HEK293 (cell line): ENCODE data around the gene FCMR.

Experiments
- CTCF ChIA-PET: fragments of 350-600 bp; formaldehyde crosslinking; extraction: SDS; loops from one replicate; lab custom pipeline; 2021; ENCODE audit warnings: antibody characterized with exemption; lab: Yijun Ruan, JAX
- POLR2A ChIA-PET: fragments of 300-600 bp; formaldehyde crosslinking; extraction: SDS; loops from one replicate; lab custom pipeline; 2020; ENCODE audit warnings: antibody characterized with exemption, inconsistent platforms; lab: Yijun Ruan, JAX
- H3K27ac ChIP-seq: fragments of 200-500 bp; sonication (Bioruptor generic); 2 replicates; pipeline ENCODE4 v1.5.1; 2014; ENCODE audit warnings: low read depth, low read length, control low read depth, inconsistent platforms; ENCODE audit errors: extremely low read depth
- H3K36me3 ChIP-seq, 2 experiments: fragments of 200-500 bp in 1 of 2; sonication (Bioruptor generic) in 1 of 2; 1 replicate in 1 of 2; 2 replicates in 1 of 2; pipeline ENCODE4 v1.5.1; 2014 to 2017; ENCODE audit warnings: inconsistent platforms in 2 of 2, low read length in 2 of 2; ENCODE audit not compliant: control insufficient read depth in 2 of 2, insufficient read depth in 1 of 2
- H3K4me1 ChIP-seq: fragments of 200-500 bp; sonication (Bioruptor generic); 2 replicates; pipeline ENCODE4 v1.5.1; 2014; ENCODE audit warnings: mild to moderate bottlenecking, low read length, inconsistent platforms; ENCODE audit not compliant: control insufficient read depth, insufficient read depth
- H3K4me3 ChIP-seq: 2 replicates; pipeline ENCODE4 v1.5.1; 2011; ENCODE audit warnings: low read depth, mild to moderate bottlenecking, control low read depth, low read length, moderate library complexity
- H3K9me3 ChIP-seq: fragments of 200-500 bp; sonication (Bioruptor generic); 2 replicates; pipeline ENCODE4 v1.5.1; 2014; ENCODE audit warnings: low read depth, low read length, inconsistent platforms; ENCODE audit not compliant: control insufficient read depth, insufficient read depth
- GLIS1 ChIP-seq: fragments of 450-650 bp; formaldehyde crosslinking; IDR thresholded peaks from 2 replicates; pipeline ENCODE4 v1.5.1; 2016; ENCODE audit warnings: missing biosample characterization, missing genetic modification characterization
- KLF16 ChIP-seq: fragments of 450-650 bp; formaldehyde crosslinking; IDR thresholded peaks from 2 replicates; pipeline ENCODE4 v1.5.1; 2017; ENCODE audit warnings: missing biosample characterization, missing genetic modification characterization
- ZBTB21 ChIP-seq: fragments of 450-650 bp; formaldehyde crosslinking; IDR thresholded peaks from 2 replicates; pipeline ENCODE4 v1.5.1; 2017; ENCODE audit warnings: missing biosample characterization, missing genetic modification characterization
- ZIC2 ChIP-seq: fragments of 450-650 bp; formaldehyde crosslinking; IDR thresholded peaks from 2 replicates; pipeline ENCODE4 v1.5.1; 2016; ENCODE audit warnings: missing biosample characterization, missing genetic modification characterization
- ZNF133 ChIP-seq: fragments of 450-650 bp; formaldehyde crosslinking; IDR thresholded peaks from 2 replicates; pipeline ENCODE4 v1.5.1; 2016; ENCODE audit warnings: missing biosample characterization, missing genetic modification characterization
- ZNF341 ChIP-seq: fragments of 450-650 bp; formaldehyde crosslinking; IDR thresholded peaks from 2 replicates; pipeline ENCODE4; 2016; ENCODE audit warnings: low read depth, missing biosample characterization, missing genetic modification characterization
- ZNF391 ChIP-seq: fragments of 450-650 bp; formaldehyde crosslinking; IDR thresholded peaks from 2 replicates; pipeline ENCODE4 v1.5.1; 2016; ENCODE audit warnings: low read depth, missing biosample characterization, missing genetic modification characterization, borderline replicate concordance
- ZNF518A ChIP-seq: fragments of 450-650 bp; formaldehyde crosslinking; conservative IDR thresholded peaks from 2 replicates; pipeline ENCODE4 v1.5.1; 2016; ENCODE audit warnings: low read depth, missing biosample characterization, missing genetic modification characterization
- ZNF560 ChIP-seq: fragments of 450-650 bp; formaldehyde crosslinking; IDR thresholded peaks from 2 replicates; pipeline ENCODE4 v1.5.1; 2017; ENCODE audit warnings: missing biosample characterization, missing genetic modification characterization, borderline replicate concordance
- TF ChIP-seq, protein P1 (sequence below): fragments of 450-650 bp; formaldehyde crosslinking; IDR thresholded peaks from 2 replicates; pipeline ENCODE4 v1.5.1; 2016; ENCODE audit warnings: missing biosample characterization, missing genetic modification characterization
- TF ChIP-seq, protein P2 (sequence below): fragments of 450-650 bp; formaldehyde crosslinking; IDR thresholded peaks from 2 replicates; pipeline ENCODE4 v1.5.0; 2017; ENCODE audit warnings: missing biosample characterization, missing genetic modification characterization, borderline replicate concordance

FCMR gene

GRCh38 chr1:206965781-206966180 is 44.0 kb upstream of the FCMR start:
- Histone ChIP-seq H3K36me3 (no peaks in the 10 kb centered on the region), H3K27ac (no peak overlapping the region), H3K4me1 (no peaks in the 10 kb centered on the region), H3K9me3 (no peaks in the 10 kb centered on the region)
- ChIA-PET CTCF (interaction anchor here (0.5 to 1.3 kb wide), 4 partner anchors 16 to 156 kb away, joined by 3 to 4 read pairs (median 3); no protein-coding TSS in a partner anchor), POLR2A (no interaction called here)
- peak; percentile 87 for TF ChIP-seq ZIC2
- TF ChIP-seq ZNF341 (tag by site-specific recombination), result no peak
- TF ChIP-seq KLF16 (tag by site-specific recombination), result no peak
- TF ChIP-seq ZNF560 (tag by site-specific recombination), result no peak
- TF ChIP-seq ZNF391, result no peak
- TF ChIP-seq ZBTB21 (tag by site-specific recombination), result no peak
- TF ChIP-seq, all 188 proteins: peak for 1
- H3K4me3 ChIP-seq, result no peak overlapping the region

GRCh38 chr1:206963740-206964139 is 42.0 kb upstream of the FCMR start:
- CTCF ChIA-PET, result interaction anchor here (1.1 kb wide), 1 partner anchor 12 kb away, joined by 3 read pairs; no protein-coding TSS in a partner anchor

More at GRCh38 chr1:206963740-206964139, 42.0 kb upstream of the FCMR start:
- TF ChIP-seq ZNF518A (tag by site-specific recombination) (no peak), GLIS1 (tag by site-specific recombination) (no peak), ZNF133 (tag by site-specific recombination) (no peak)
- TF ChIP-seq, protein P1, sequence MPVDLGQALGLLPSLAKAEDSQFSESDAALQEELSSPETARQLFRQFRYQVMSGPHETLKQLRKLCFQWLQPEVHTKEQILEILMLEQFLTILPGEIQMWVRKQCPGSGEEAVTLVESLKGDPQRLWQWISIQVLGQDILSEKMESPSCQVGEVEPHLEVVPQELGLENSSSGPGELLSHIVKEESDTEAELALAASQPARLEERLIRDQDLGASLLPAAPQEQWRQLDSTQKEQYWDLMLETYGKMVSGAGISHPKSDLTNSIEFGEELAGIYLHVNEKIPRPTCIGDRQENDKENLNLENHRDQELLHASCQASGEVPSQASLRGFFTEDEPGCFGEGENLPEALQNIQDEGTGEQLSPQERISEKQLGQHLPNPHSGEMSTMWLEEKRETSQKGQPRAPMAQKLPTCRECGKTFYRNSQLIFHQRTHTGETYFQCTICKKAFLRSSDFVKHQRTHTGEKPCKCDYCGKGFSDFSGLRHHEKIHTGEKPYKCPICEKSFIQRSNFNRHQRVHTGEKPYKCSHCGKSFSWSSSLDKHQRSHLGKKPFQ (tag by site-specific recombination), result no peak
- TF ChIP-seq, protein P2, sequence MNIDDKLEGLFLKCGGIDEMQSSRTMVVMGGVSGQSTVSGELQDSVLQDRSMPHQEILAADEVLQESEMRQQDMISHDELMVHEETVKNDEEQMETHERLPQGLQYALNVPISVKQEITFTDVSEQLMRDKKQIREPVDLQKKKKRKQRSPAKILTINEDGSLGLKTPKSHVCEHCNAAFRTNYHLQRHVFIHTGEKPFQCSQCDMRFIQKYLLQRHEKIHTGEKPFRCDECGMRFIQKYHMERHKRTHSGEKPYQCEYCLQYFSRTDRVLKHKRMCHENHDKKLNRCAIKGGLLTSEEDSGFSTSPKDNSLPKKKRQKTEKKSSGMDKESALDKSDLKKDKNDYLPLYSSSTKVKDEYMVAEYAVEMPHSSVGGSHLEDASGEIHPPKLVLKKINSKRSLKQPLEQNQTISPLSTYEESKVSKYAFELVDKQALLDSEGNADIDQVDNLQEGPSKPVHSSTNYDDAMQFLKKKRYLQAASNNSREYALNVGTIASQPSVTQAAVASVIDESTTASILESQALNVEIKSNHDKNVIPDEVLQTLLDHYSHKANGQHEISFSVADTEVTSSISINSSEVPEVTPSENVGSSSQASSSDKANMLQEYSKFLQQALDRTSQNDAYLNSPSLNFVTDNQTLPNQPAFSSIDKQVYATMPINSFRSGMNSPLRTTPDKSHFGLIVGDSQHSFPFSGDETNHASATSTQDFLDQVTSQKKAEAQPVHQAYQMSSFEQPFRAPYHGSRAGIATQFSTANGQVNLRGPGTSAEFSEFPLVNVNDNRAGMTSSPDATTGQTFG (tag by site-specific recombination), result no peak
- Histone ChIP-seq H3K36me3 (no peaks in the 10 kb centered on the region), H3K4me3 (no peak overlapping the region), H3K27ac (no peak overlapping the region), H3K4me1 (no peaks in the 10 kb centered on the region), H3K9me3 (no peaks in the 10 kb centered on the region)
- POLR2A ChIA-PET, result no interaction called here
